GM23338 (cell line): Measurements from ENCODE around the gene COBL.

Source experiments
- CREB1 ChIP-seq: fragments of 250-450 bp; sonication (Bioruptor Pico); IDR thresholded peaks from 2 replicates; pipeline ENCODE4 v1.5.0; 2020; ENCODE audit warnings: low read depth, mild to moderate bottlenecking, moderate library complexity
- ETS1 ChIP-seq: IDR thresholded peaks from 2 replicates; pipeline ENCODE4 v1.6.1; 2016; ENCODE audit warnings: antibody characterized with exemption
- EZH2 ChIP-seq: fragments of 200-600 bp; sonication (generic); IDR thresholded peaks from one replicate; pipeline ENCODE4 v1.8.0; 2017; ENCODE audit warnings: antibody characterized with exemption, mild to moderate bottlenecking, low read depth; ENCODE audit not compliant: unreplicated experiment
- EZH2phosphoT487 ChIP-seq: fragments of 200-600 bp; sonication (generic); IDR thresholded peaks from one replicate; pipeline ENCODE4 v1.8.1; 2018; ENCODE audit warnings: antibody characterized with exemption; ENCODE audit not compliant: unreplicated experiment
- JUNB ChIP-seq: IDR thresholded peaks from one replicate; pipeline ENCODE4 v1.6.1; 2016; ENCODE audit warnings: antibody characterized with exemption; ENCODE audit not compliant: unreplicated experiment
- NANOG ChIP-seq: IDR thresholded peaks from 2 replicates; pipeline ENCODE4 v1.6.1; 2016; ENCODE audit warnings: antibody characterized with exemption, borderline replicate concordance
- POLR2AphosphoS5 ChIP-seq: IDR thresholded peaks from 2 replicates; pipeline ENCODE4 v1.6.1; 2016; ENCODE audit warnings: antibody characterized with exemption, low read depth
- STAT1 ChIP-seq: IDR thresholded peaks from one replicate; pipeline ENCODE4 v1.6.1; 2016; ENCODE audit warnings: antibody characterized with exemption; ENCODE audit not compliant: unreplicated experiment
- ZNF114 ChIP-seq: fragments of 250-450 bp; sonication (Bioruptor Pico); IDR thresholded peaks from 2 replicates; pipeline ENCODE4 v1.5.0; 2020; ENCODE audit warnings: mild to moderate bottlenecking, moderate library complexity
- ZNF331 ChIP-seq: fragments of 250-450 bp; sonication (Bioruptor Pico); IDR thresholded peaks from 2 replicates; pipeline ENCODE4 v1.5.0; 2020; ENCODE audit warnings: low read depth, mild to moderate bottlenecking, moderate library complexity
- TF ChIP-seq, protein P1 (sequence below), 2 experiments: fragments of 200-600 bp in 1 of 2; sonication (generic) in 1 of 2; conservative IDR thresholded peaks; 2 replicates each; pipeline versions ENCODE4 v1.5.1 to v1.6.1; 2016 to 2017; ENCODE audit warnings: antibody characterized with exemption in 2 of 2, low read depth in 2 of 2, mild to moderate bottlenecking in 2 of 2, moderate library complexity in 1 of 2
- TF ChIP-seq, protein P2 (sequence below): IDR thresholded peaks from one replicate; pipeline ENCODE4 v1.6.1; 2018; ENCODE audit warnings: antibody characterized with exemption; ENCODE audit not compliant: unreplicated experiment

DNA sequence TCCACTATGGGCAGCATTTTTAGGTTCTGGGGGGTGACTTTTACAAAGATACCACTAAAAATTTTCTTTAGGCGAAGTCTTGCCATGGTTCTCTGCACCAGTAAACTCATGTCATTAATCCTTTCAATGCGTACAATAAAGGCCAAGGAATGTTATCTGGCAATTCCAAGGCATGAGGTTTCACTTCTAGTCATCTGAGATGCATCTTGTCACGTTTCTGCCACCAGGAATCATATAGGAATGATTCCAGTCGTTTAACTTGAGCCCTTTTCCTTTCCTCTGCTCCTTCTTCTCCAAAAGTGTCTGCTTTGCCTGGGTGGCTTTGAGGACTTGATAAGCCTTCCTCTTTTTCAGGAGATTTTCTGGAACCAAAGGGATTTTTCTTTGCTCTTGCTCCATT is 56.8 kb downstream of the COBL start:
- TF ChIP-seq, protein P1, sequence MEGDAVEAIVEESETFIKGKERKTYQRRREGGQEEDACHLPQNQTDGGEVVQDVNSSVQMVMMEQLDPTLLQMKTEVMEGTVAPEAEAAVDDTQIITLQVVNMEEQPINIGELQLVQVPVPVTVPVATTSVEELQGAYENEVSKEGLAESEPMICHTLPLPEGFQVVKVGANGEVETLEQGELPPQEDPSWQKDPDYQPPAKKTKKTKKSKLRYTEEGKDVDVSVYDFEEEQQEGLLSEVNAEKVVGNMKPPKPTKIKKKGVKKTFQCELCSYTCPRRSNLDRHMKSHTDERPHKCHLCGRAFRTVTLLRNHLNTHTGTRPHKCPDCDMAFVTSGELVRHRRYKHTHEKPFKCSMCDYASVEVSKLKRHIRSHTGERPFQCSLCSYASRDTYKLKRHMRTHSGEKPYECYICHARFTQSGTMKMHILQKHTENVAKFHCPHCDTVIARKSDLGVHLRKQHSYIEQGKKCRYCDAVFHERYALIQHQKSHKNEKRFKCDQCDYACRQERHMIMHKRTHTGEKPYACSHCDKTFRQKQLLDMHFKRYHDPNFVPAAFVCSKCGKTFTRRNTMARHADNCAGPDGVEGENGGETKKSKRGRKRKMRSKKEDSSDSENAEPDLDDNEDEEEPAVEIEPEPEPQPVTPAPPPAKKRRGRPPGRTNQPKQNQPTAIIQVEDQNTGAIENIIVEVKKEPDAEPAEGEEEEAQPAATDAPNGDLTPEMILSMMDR (conservative IDR thresholded peaks at IDR 0.05; ENCODE audit: low read depth in 2 of 2): no peak
- TF ChIP-seq POLR2AphosphoS5: no peak
- TF ChIP-seq, protein P2, sequence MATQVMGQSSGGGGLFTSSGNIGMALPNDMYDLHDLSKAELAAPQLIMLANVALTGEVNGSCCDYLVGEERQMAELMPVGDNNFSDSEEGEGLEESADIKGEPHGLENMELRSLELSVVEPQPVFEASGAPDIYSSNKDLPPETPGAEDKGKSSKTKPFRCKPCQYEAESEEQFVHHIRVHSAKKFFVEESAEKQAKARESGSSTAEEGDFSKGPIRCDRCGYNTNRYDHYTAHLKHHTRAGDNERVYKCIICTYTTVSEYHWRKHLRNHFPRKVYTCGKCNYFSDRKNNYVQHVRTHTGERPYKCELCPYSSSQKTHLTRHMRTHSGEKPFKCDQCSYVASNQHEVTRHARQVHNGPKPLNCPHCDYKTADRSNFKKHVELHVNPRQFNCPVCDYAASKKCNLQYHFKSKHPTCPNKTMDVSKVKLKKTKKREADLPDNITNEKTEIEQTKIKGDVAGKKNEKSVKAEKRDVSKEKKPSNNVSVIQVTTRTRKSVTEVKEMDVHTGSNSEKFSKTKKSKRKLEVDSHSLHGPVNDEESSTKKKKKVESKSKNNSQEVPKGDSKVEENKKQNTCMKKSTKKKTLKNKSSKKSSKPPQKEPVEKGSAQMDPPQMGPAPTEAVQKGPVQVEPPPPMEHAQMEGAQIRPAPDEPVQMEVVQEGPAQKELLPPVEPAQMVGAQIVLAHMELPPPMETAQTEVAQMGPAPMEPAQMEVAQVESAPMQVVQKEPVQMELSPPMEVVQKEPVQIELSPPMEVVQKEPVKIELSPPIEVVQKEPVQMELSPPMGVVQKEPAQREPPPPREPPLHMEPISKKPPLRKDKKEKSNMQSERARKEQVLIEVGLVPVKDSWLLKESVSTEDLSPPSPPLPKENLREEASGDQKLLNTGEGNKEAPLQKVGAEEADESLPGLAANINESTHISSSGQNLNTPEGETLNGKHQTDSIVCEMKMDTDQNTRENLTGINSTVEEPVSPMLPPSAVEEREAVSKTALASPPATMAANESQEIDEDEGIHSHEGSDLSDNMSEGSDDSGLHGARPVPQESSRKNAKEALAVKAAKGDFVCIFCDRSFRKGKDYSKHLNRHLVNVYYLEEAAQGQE: no peak
- no peak for TF ChIP-seq EZH2
- no peak for TF ChIP-seq EZH2phosphoT487
- TF ChIP-seq JUNB: no peak
- no peak for TF ChIP-seq ZNF114 (CRISPR knock-in tag)
- TF ChIP-seq CREB1: no peak
- TF ChIP-seq NANOG: no peak
- no peak for TF ChIP-seq ETS1
- TF ChIP-seq ZNF331 (CRISPR knock-in tag): no peak
- TF ChIP-seq STAT1: no peak
